ENCODE measurements around the gene CRYBB3. TPM values are rescaled to one million over a fixed set of nuclear protein-coding genes. Genes with fewer than 3 reads are reported as not detected.
"Not testable (repeated sequence)": the region's sequence is repeated elsewhere in the genome, so short reads cannot be mapped to it uniquely, and the experiment has no call there.

CRYBB3 gene
- total and polyA plus RNA-seq, 2 donors from 2014 or later: 5.3 TPM; not detected in 1

GRCh38 chr22:25176175-25176574 lies 23.5 kb upstream of the CRYBB3 start:
- DNase-seq (no peak), FAIRE-seq (no peak)
- Histone ChIP-seq H3K9ac (ENCODE audit: low read length in 3 of 3) (no peak overlapping the region), H3K9me3 (ENCODE audit: control insufficient read depth in 2 of 3, insufficient read depth in 1 of 3, low read length in 3 of 3) (no peaks in the 10 kb centered on the region), H3K4me3 (ENCODE audit: low read length in 3 of 3) (no peak overlapping the region), H3K27me3 (ENCODE audit: control insufficient read depth, insufficient read depth, low read length) (no peaks in the 10 kb centered on the region), H3K27ac (ENCODE audit: low read depth in 2 of 2, low read length in 2 of 2) (no peak overlapping the region), H3K4me1 (ENCODE audit: control insufficient read depth in 2 of 3, insufficient read depth in 2 of 3, low read depth in 1 of 3, low read length in 3 of 3) (no peaks in the 10 kb centered on the region), H3K36me3 (ENCODE audit: control insufficient read depth in 2 of 3, insufficient read depth in 3 of 3, low read length in 3 of 3) (peaks cover 0 to 48% (median 28%) of the 10 kb centered on the region in 3 donors)
- intact Hi-C loops (cut with DNase I): no loop called here
- TF ChIP-seq CTCF (IDR thresholded peaks at IDR 0.05; ENCODE audit: borderline replicate concordance, extremely low read depth, insufficient read depth): no peak

- TF ChIP-seq CTCF (IDR thresholded peaks at IDR 0.05; ENCODE audit: borderline replicate concordance, extremely low read depth, insufficient read depth): no peak
- H3K4me3 ChIP-seq (ENCODE audit: low read length in 3 of 3): no peak overlapping the region
- no peaks in the 10 kb centered on the region for H3K27me3 ChIP-seq (ENCODE audit: control insufficient read depth, insufficient read depth, low read length)
- no peak overlapping the region for H3K9ac ChIP-seq (ENCODE audit: low read length in 3 of 3)
- H3K4me1 ChIP-seq (ENCODE audit: control insufficient read depth in 2 of 3, insufficient read depth in 2 of 3, low read depth in 1 of 3, low read length in 3 of 3): no peaks in the 10 kb centered on the region
- DNase-seq (no peak), FAIRE-seq (no peak)
- peaks cover 0 to 48% (median 28%) of the 10 kb centered on the region in 3 donors for H3K36me3 ChIP-seq (ENCODE audit: control insufficient read depth in 2 of 3, insufficient read depth in 3 of 3, low read length in 3 of 3)
- intact Hi-C loops (cut with DNase I): no loop called here
- no peak overlapping the region for H3K27ac ChIP-seq (ENCODE audit: low read depth in 2 of 2, low read length in 2 of 2)
- no peaks in the 10 kb centered on the region for H3K9me3 ChIP-seq (ENCODE audit: control insufficient read depth in 2 of 3, insufficient read depth in 1 of 3, low read length in 3 of 3)
Measured at GRCh38 chr22:25176799-25177198, 22.9 kb upstream of the CRYBB3 start.

- TF ChIP-seq CTCF (IDR thresholded peaks at IDR 0.05; ENCODE audit: borderline replicate concordance, extremely low read depth, insufficient read depth): no peak
- Histone ChIP-seq H3K27ac (ENCODE audit: low read depth in 2 of 2, low read length in 2 of 2) (no peak overlapping the region), H3K4me1 (ENCODE audit: control insufficient read depth in 2 of 3, insufficient read depth in 2 of 3, low read depth in 1 of 3, low read length in 3 of 3) (no peaks in the 10 kb centered on the region), H3K27me3 (ENCODE audit: control insufficient read depth, insufficient read depth, low read length) (no peaks in the 10 kb centered on the region), H3K4me3 (ENCODE audit: low read length in 3 of 3) (no peak overlapping the region), H3K9me3 (ENCODE audit: control insufficient read depth in 2 of 3, insufficient read depth in 1 of 3, low read length in 3 of 3) (no peaks in the 10 kb centered on the region), H3K9ac (ENCODE audit: low read length in 3 of 3) (no peak overlapping the region), H3K36me3 (ENCODE audit: control insufficient read depth in 2 of 3, insufficient read depth in 3 of 3, low read length in 3 of 3) (peaks cover 0 to 46% (median 28%) of the 10 kb centered on the region in 3 donors)
- DNase-seq (no peak), FAIRE-seq (no peak)
- intact Hi-C loops (cut with DNase I): no loop called here
Measured at GRCh38 chr22:25177226-25177625, 22.4 kb upstream of the CRYBB3 start.

- H3K36me3 ChIP-seq (ENCODE audit: control insufficient read depth in 2 of 3, insufficient read depth in 3 of 3, low read length in 3 of 3): peaks cover 0 to 40% (median 28%) of the 10 kb centered on the region in 3 donors
- H3K4me3 ChIP-seq (ENCODE audit: low read length in 3 of 3): no peak overlapping the region
- no peaks in the 10 kb centered on the region for H3K4me1 ChIP-seq (ENCODE audit: control insufficient read depth in 2 of 3, insufficient read depth in 2 of 3, low read depth in 1 of 3, low read length in 3 of 3)
- H3K9ac ChIP-seq (ENCODE audit: low read length in 3 of 3): no peak overlapping the region
- DNase-seq: no peak
- intact Hi-C loops (cut with DNase I): no loop called here
- no peak for TF ChIP-seq CTCF (IDR thresholded peaks at IDR 0.05; ENCODE audit: borderline replicate concordance, extremely low read depth, insufficient read depth)
- FAIRE-seq: no peak
- no peak overlapping the region for H3K27ac ChIP-seq (ENCODE audit: low read depth in 2 of 2, low read length in 2 of 2)
- H3K9me3 ChIP-seq (ENCODE audit: control insufficient read depth in 2 of 3, insufficient read depth in 1 of 3, low read length in 3 of 3): no peaks in the 10 kb centered on the region
- no peaks in the 10 kb centered on the region for H3K27me3 ChIP-seq (ENCODE audit: control insufficient read depth, insufficient read depth, low read length)
Measured at GRCh38 chr22:25177895-25178294, 21.8 kb upstream of the CRYBB3 start.

GRCh38 chr22:25178348-25178747 lies 21.3 kb upstream of the CRYBB3 start:
- H3K36me3 ChIP-seq (ENCODE audit: control insufficient read depth in 2 of 3, insufficient read depth in 3 of 3, low read length in 3 of 3): peaks cover 0 to 40% (median 28%) of the 10 kb centered on the region in 3 donors
- H3K27me3 ChIP-seq (ENCODE audit: control insufficient read depth, insufficient read depth, low read length); intact Hi-C loops (cut with DNase I); H3K9ac ChIP-seq (ENCODE audit: low read length in 3 of 3); H3K4me1 ChIP-seq (ENCODE audit: control insufficient read depth in 2 of 3, insufficient read depth in 2 of 3, low read depth in 1 of 3, low read length in 3 of 3); DNase-seq; H3K9me3 ChIP-seq (ENCODE audit: control insufficient read depth in 2 of 3, insufficient read depth in 1 of 3, low read length in 3 of 3); FAIRE-seq; H3K27ac ChIP-seq (ENCODE audit: low read depth in 2 of 2, low read length in 2 of 2); H3K4me3 ChIP-seq (ENCODE audit: low read length in 3 of 3): not testable (repeated sequence)

Measured in kidney (tissue), 14 donors.